ENCODE measurements around the gene SLC12A7.
"Not testable (repeated sequence)": the region's sequence is repeated elsewhere in the genome, so short reads cannot be mapped to it uniquely, and the experiment has no call there.

Gene SLC12A7

GRCh38 chr5:1140171-1140817 lies 28.4 kb upstream of the SLC12A7 start:
- DNase-seq, result peak; percentile 71

DNA sequence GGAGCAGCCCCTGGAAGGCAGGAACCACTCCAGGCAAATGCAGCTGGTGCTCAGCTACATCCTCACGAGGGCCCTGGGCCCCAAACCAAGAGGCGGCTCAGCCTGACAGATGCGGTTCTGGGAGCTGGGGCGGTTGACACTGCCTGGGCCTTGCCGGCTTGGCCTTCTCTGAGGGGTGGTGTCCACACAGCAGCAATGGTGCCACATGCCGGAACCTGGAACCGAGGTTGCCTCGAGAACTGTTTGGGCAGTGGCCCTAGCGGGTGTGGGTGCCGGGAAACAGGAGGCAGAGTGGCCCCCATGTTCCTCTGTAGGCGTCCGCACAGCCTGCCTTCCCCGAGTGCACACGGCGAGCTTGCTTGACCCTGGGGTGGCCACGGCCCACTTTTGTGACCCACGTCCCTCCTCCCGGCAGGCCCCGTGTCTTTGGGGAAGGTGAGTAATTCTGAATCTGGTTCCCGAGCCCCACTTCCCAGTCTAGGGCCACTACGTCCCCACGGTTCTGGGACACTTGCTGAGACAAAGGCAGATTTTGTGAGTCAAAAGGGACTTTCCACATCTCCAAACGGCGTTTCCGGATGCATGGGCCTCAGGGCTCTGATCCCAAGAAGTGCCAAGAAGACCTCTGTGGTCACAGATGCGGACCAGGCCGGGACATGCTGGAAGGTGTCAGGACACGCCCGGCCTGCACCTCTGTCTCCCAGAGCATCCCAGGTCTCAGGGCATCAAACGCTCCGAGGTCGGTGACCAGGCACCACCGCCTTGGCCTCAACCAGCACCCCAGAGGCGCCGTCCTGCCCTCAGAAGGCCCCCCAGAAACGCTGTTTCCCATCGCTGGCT lies 27.7 kb upstream of the SLC12A7 start:
- DNase-seq, result no peak

DNA sequence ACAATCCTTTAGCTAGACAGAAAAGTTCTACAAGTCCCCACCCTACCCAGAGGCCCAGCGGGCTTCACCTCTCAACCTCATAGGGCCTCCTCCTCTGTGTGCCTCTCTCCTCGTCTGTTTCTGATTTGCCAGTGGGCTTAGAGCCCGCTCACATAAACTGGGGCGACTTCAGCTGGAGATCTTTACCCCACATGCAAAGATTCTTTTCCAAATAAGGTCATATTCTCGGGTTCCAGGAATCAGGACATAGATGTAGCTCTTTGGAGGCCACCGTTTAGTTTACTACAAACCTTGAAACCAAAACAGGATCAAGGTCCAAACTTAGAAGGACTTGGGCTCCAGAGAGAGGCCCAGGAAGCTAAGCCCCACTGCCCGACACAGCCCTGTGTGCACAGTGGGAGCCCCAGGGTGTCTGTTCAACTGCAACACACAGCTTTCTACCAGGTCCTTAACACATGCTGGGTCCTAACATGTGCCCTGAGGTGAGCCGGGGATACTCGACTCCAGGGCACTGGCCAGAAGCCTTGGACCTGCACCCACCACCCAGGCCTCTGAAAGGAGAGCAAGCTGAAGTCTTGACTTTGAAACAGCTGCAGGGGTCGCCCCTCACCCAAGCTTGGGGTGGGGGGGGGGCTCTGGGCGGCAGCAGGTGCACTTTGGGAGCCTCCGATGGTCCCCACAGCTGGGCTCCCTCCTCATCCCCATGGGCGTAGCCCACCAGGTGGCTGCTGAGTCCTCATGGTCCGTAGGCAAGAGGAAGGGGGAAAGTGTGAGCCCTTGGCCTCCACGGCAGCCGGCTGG lies 26.8 kb upstream of the SLC12A7 start:
- DNase-seq, result no peak

DNA sequence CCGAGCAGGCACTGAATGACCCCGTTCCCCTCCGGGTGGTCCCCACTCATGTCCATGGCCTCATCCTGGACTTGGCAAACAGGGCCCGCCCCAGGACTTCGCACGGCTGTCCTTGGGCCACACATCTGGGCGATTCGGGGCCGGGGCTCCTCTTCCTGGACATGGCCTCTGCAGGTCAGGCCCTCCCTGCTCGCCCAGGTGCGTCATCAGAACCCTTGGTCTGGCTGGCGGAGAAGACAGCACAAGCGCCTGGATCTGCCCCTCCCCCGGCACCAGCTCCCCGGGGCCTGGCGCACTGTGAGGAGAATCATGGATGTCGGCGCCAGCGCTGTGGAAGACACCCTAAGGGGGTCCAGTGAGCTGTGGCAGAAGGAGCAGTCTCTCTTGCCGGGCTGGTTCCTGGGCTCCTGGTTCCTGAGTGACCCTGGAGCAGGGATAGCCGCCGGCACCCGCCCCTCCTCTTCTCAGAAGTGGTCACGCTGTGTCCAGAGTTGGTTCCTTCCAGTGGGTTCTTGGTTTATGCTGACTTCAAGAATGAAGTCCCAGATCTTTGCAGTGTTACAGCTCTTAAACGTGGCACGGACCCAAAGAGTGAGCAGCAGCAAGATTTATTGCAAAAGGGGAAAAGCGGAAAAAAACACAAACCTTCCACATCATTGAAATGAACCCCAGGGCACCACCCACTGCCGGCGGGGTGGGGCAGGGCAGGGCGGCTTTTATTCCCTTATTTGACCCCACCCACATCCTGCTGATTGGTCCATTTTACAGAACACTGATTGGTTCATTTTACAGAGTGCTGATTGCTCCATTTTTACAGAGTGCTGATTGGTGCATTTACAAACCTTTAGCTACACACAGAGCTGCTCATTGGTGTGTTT lies 25.9 kb upstream of the SLC12A7 start:
- DNase-seq, result no peak

- DNase-seq, result no peak
Measured at GRCh38 chr5:1136814-1137213, 25.0 kb upstream of the SLC12A7 start.

GRCh38 chr5:1135696-1136525 lies 24.0 kb upstream of the SLC12A7 start:
- no peak for DNase-seq

GRCh38 chr5:1134478-1134877 lies 22.6 kb upstream of the SLC12A7 start:
- DNase-seq, result no peak

DNA sequence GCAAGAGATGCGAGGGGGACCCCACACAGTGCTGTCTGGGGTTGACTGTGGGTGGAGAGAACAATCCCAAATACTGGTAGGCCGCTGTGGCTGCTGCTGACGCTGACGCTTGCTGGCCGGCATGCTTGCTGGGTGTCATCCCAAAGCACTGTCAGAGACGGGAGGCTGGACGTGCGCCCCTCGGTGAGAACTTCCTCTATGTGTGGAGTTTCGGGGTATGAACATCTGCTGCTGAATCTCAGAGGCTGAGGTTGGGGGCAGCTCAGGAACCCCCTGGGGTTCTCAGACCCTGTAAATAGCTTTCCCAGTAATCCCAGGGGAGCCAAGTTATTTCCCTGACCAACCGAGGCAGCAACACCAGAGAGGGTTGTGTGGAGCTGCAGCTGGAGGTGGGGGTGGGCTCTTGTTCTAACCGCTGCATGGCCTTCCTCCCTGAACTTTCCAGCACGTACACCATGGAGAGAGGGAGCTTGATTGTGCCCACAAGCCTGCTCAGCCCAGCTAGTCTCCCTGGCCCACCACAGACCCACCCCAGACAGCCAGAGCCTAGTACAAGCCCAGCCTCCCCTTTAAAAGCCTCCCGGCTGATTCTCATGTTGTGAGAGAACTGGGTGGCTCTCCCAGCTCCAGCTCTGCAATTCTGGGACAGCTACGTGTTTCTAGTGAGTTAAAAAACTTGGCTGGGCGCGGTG lies 21.8 kb upstream of the SLC12A7 start:
- DNase-seq, result no peak

GRCh38 chr5:1133108-1133507 lies 21.2 kb upstream of the SLC12A7 start:
- no peak for DNase-seq

DNA sequence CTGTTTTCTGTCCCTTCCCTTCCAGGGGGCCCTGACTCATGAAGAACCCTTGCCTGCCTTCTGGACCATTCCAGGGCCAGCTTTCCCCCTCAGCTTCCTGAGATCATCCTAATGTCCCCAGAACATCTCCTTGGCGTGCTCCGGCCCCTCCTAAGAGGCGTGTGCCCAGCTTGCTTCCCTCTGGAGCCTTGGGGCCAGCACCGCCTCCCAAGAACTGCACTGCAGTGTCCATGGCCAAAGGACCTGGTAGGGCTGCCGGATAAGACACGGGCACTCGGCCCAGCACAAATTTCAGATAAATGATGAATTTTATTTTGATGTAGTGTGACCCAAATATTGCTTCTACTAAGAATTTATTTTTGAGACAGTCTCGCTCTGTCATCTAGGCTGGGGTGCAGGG lies 20.7 kb upstream of the SLC12A7 start:
- no peak for DNase-seq

- no peak for DNase-seq
Measured at GRCh38 chr5:1131726-1132125, 19.9 kb upstream of the SLC12A7 start.

- DNase-seq, result no peak
Measured at GRCh38 chr5:1131191-1131621, 19.3 kb upstream of the SLC12A7 start.

- no peak for DNase-seq
Measured at GRCh38 chr5:1130218-1130946, 18.5 kb upstream of the SLC12A7 start.

- DNase-seq, result no peak
Measured at GRCh38 chr5:1129711-1130055, 17.8 kb upstream of the SLC12A7 start.

- DNase-seq, result no peak
Measured at GRCh38 chr5:1128977-1129710, 17.3 kb upstream of the SLC12A7 start.

DNA sequence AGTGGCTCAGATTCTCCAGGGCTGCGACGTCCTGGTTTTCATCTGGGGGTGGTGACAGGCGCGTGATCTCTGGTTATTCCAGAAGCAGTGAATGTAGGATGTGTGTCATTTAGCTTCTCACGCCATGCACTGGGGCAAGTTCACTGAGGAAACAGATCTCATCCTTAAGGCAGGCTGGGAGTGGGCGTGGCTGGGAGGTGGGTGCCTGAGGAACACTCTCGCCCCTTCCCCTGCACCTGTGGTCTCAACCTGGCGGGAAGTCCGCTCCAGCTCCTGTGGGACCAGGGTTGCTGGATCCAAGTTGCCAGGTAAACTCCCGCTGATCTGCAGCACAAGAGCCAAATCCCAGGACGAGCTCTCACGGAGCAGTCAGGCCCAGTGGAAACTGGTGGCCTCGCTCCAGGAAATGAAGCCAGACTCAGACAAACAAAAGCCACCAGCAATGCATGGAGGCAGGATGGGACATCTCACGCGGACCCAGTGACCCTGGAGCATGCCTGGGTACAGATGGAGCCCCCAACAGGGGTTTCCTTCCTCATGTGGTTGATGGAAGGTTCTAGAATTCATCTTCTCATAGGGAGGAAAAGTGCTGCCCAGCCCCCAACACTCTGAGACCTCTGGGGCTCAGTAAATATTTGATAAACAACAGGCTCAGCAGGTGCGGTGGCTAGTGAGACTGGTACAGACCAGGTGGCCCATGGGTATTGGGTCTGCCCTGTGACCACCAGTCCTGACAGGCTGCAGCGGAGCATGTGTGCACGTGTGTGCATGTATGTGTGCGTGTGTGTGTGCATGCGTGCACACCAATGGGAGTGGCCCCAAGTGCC lies 16.3 kb upstream of the SLC12A7 start:
- no peak for DNase-seq

DNA sequence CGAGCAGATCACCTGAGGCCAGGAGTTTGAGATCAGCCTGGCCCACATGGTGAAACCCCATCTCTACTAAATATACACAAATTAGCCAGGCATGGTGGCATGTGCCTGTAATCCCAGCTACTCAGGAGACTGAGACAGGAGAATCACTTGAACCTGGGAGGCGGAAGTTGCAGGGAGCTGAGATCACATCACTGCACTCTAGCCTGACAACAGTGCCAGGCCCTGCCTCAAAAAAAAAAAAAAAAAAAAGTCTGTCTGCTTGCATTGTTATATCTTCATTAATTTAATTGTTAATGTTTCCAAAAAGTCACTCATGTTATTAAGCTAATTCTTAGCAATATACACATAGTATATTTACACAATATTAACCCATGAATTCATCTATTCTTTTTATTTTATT lies 13.8 kb upstream of the SLC12A7 start:
- not testable (repeated sequence) for DNase-seq

DNA sequence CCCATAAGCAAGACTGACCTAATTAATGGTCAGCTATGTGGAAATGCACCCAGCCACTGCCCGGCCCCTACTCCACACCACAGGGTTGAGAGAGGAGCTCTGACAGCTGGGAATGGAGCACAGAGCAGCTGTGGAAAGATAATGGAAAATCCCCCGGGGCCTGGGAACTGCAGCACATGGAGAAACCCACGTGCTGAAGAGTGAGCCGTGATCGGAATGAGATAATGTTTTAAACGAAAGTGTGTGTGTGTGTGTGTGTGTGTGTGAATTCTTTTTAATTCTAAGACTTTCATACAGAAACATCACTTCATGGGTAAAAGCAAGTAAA lies 13.1 kb upstream of the SLC12A7 start:
- no peak for DNase-seq
